ENCODE results near the gene PXDN. TPM values are rescaled to one million over a fixed set of nuclear protein-coding genes. Genes with fewer than 3 reads are reported as not detected.
"Not testable (repeated sequence)": the region's sequence is repeated elsewhere in the genome, so short reads cannot be mapped to it uniquely, and the experiment has no call there.

PXDN gene
- total RNA-seq, 2 donors from 2014 or later = 9.5 to 20.0 TPM

DNA sequence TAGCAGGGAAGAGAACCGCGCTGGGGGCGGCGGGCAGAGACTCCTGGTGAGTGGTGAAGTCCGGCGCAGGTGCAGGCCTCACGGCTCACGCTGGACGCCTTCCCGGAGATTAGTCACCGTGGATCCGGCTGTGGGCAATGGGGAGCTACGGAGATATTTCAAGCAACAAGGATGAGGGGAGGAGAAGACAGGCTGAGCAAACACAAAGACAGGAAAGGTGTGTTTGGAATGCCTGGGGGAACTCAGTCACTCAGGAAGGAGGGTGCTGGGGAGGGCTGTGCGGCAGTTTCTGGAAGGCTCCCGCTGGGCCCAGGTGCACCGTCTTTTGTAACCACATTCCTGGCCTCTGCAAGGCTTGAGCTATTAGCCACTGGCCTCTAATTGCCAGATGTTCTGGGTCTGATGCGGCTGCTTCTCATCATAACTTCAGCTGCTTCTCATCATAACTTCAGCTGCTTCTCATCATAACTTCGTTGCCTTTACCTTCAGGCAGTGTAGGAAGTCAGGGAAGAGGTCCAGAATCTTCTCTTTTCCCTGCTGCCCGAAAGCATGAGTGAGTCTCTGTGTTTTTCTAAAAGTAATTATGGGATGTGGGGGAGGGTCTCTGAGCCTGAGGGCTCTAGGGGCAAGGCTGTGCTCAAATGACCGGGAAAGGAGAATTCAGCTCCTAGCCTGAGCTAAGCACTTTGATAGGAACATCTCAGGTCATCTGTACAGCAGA is 118.9 kb downstream of the PXDN start:
- H3K9me3 ChIP-seq = no peaks in the 10 kb centered on the region
- H3K9ac ChIP-seq (ENCODE audit: low read depth in 2 of 2, low read length in 2 of 2) = no peak overlapping the region
- intact Hi-C loops (cut with DNase I) = no loop called here
- no peaks in the 10 kb centered on the region for H3K27me3 ChIP-seq
- no peak for DNase-seq
- no peak for TF ChIP-seq CTCF (IDR thresholded peaks at IDR 0.05)
- H3K36me3 ChIP-seq = no peaks in the 10 kb centered on the region
- no peaks in the 10 kb centered on the region for H3K4me1 ChIP-seq
- no peak overlapping the region for H3K4me3 ChIP-seq
- H3K27ac ChIP-seq = no peak overlapping the region

DNA sequence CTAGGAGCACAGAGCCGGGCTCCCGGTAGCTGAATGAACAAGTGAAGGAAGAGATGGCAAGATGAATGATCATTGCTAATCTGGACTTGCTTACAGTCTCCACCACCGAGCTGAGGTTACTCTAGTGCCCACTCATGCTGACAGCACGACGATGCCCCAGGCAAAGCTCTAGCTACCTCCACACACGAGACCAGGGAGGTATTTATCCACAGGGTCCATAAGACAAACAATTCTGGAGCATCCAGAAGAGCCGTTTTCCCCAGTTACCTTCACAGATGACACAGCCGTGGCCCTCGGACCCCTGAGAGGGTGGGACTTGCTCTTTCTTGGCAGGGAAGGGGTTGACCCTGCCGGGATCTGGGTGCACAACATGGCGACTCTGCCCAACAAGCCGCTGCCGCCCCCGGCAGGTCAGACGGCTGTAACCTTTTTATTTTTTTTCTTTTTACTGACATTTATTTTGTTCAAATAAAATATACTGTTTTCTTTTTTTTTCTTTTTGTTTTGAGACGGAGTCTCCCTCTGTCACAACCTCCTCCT is 120.3 kb downstream of the PXDN start:
- H3K9ac ChIP-seq (ENCODE audit: low read depth in 2 of 2, low read length in 2 of 2) = no peak overlapping the region

DNA sequence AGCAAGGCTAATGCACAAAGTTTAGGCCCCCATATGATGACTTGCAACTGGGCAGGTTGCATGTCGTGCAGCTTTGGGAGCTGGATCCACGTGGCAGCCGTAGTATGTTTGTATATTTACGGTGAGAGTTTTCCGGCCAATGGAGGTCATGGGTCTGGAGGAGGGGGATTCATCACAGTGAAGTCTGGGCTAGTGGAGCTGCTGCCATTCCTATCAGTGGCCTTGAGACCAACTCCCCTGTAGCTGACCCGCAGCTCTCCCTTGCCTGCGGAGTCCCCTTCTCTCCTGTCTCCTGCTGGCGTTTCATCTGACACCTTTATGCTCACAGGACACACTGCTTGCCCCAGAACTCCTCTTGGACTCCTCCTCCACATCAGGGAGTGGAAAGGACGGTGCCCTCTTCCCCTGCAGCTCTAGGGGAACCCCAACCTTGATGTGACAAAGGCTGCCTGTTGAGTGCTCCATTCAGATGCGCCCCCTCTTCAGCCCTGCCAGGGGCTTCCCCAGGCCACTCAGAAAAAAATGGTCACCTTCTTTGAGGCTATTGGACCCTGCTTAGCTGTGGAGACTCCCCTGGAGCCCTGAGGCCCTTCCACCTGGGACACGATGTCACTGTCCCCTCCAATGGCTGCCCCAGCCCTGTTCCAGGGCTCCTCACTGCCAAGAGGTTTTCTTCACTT is 121.7 kb downstream of the PXDN start:
- H3K4me1 ChIP-seq = peaks cover 6% of the 10 kb centered on the region
- no peak overlapping the region for H3K27ac ChIP-seq
- no peak overlapping the region for H3K9ac ChIP-seq (ENCODE audit: low read depth in 2 of 2, low read length in 2 of 2)
- no peak for DNase-seq
- H3K27me3 ChIP-seq = no peaks in the 10 kb centered on the region
- intact Hi-C loops (cut with DNase I) = no loop called here
- TF ChIP-seq CTCF (IDR thresholded peaks at IDR 0.05) = no peak
- H3K36me3 ChIP-seq = no peaks in the 10 kb centered on the region
- H3K4me3 ChIP-seq = no peak overlapping the region
- H3K9me3 ChIP-seq = no peaks in the 10 kb centered on the region

More for the DNA sequence above, 120.3 kb downstream of the PXDN start:
- no peaks in the 10 kb centered on the region for H3K27me3 ChIP-seq
- DNase-seq = no peak
- H3K4me3 ChIP-seq = no peak overlapping the region
- no peaks in the 10 kb centered on the region for H3K9me3 ChIP-seq
- H3K27ac ChIP-seq = no peak overlapping the region
- TF ChIP-seq CTCF (IDR thresholded peaks at IDR 0.05) = no peak
- H3K36me3 ChIP-seq = no peaks in the 10 kb centered on the region
- no peaks in the 10 kb centered on the region for H3K4me1 ChIP-seq
- intact Hi-C loops (cut with DNase I) = no loop called here

GRCh38 chr2:1621976-1622375 is 122.3 kb downstream of the PXDN start:
- H3K9ac ChIP-seq (ENCODE audit: low read depth in 2 of 2, low read length in 2 of 2); DNase-seq; H3K36me3 ChIP-seq; H3K27me3 ChIP-seq; H3K9me3 ChIP-seq; H3K4me3 ChIP-seq; H3K4me1 ChIP-seq; intact Hi-C loops (cut with DNase I); H3K27ac ChIP-seq: not testable (repeated sequence)

DNA sequence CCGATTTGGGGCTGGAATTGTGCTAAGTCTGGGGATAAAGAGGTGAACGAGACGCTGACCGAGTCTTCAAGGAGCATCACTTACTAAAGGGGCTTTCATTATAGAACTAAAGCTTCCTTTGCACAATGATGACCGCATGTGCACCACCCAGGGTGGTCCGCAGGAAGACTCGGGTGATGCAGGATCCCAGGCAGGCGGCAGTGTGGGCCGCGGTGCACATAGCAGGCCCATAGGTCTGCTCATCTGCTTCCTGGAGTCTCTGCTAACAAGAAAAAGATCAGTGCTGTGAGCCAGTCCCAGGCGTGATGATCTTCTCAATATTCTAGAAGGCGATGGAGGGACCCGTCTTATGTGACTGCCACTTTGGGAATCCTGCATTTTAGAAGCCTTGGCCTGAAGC is 122.8 kb downstream of the PXDN start:
- intact Hi-C loops (cut with DNase I) = no loop called here
- peaks cover 8% of the 10 kb centered on the region for H3K4me1 ChIP-seq
- no peaks in the 10 kb centered on the region for H3K27me3 ChIP-seq
- H3K9me3 ChIP-seq = no peaks in the 10 kb centered on the region
- TF ChIP-seq CTCF (IDR thresholded peaks at IDR 0.05) = no peak
- no peak for DNase-seq
- no peak overlapping the region for H3K4me3 ChIP-seq
- H3K27ac ChIP-seq = no peak overlapping the region
- no peak overlapping the region for H3K9ac ChIP-seq (ENCODE audit: low read depth in 2 of 2, low read length in 2 of 2)
- no peaks in the 10 kb centered on the region for H3K36me3 ChIP-seq

DNA sequence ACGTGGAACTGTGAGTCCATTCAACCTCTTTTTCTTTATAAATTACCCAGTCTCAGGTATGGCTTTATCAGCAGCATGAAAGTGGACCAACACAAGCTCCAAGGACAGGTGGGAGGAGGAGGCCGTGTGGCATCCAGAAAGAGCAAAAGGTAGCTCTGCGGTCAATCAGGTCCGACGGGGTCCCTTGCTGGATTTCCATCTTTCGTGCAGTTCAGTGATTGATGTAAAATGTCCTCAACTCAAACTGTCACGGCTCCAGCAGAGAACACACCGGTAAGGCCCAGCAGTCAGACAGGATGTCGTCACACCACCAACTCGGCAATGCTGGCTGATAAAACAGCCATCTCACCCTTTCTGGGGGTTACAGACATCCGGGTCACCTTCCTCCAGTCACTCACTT is 123.3 kb downstream of the PXDN start:
- no peak overlapping the region for H3K4me3 ChIP-seq
- no peak for DNase-seq
- no peak for TF ChIP-seq CTCF (IDR thresholded peaks at IDR 0.05)

More for the DNA sequence above, 123.3 kb downstream of the PXDN start:
- H3K9ac ChIP-seq (ENCODE audit: low read depth in 2 of 2, low read length in 2 of 2) = no peak overlapping the region
- H3K27ac ChIP-seq = no peak overlapping the region
- no peaks in the 10 kb centered on the region for H3K36me3 ChIP-seq
- no peaks in the 10 kb centered on the region for H3K9me3 ChIP-seq
- intact Hi-C loops (cut with DNase I) = no loop called here
- H3K4me1 ChIP-seq = peaks cover 8% of the 10 kb centered on the region
- H3K27me3 ChIP-seq = no peaks in the 10 kb centered on the region
